Measurements from ENCODE around the gene PHACTR2.
"Not testable (repeated sequence)": the region's sequence is repeated elsewhere in the genome, so short reads cannot be mapped to it uniquely, and the experiment has no call there.

Gene PHACTR2

GRCh38 chr6:143718472-143718871, 40.7 kb downstream of the PHACTR2 start:
- Histone ChIP-seq H2AFZ (ENCODE audit: low read depth, low read length) (no peak overlapping the region), H3K27me3 (ENCODE audit: insufficient read depth, low read length) (no peaks in the 10 kb centered on the region), H3K4me1 (ENCODE audit: insufficient read depth, low read length) (no peaks in the 10 kb centered on the region), H3K36me3 (ENCODE audit: insufficient read depth, low read length) (no peaks in the 10 kb centered on the region), H3K4me3 (ENCODE audit: low read length) (no peak overlapping the region), H3K9me3 (ENCODE audit: low read length) (peaks cover 2% of the 10 kb centered on the region)

DNA sequence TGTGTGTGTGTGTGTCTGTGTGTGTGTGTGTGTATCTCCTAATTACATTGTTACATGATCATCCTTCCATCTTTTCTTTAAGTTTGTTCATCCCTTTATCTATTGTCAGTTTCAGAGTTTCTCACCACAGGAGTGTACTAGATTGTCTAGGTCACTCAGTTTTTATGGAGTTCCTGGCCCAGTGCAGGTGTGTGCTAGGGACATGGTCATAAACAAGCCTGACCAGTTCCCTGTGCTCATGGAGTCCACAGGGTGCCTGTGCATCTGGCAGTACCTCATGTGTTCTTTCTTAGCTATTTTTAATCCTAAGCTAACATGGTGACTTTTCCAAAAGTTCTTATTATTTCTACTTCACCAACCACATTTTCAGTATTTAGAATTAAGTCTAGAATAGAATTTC, 43.9 kb downstream of the PHACTR2 start:
- Histone ChIP-seq H3K27me3 (ENCODE audit: insufficient read depth, low read length) (no peaks in the 10 kb centered on the region), H2AFZ (ENCODE audit: low read depth, low read length) (no peak overlapping the region), H3K4me1 (ENCODE audit: insufficient read depth, low read length) (no peaks in the 10 kb centered on the region), H3K4me3 (ENCODE audit: low read length) (no peak overlapping the region), H3K36me3 (ENCODE audit: insufficient read depth, low read length) (no peaks in the 10 kb centered on the region), H3K9me3 (ENCODE audit: low read length) (peaks cover 6% of the 10 kb centered on the region)

DNA sequence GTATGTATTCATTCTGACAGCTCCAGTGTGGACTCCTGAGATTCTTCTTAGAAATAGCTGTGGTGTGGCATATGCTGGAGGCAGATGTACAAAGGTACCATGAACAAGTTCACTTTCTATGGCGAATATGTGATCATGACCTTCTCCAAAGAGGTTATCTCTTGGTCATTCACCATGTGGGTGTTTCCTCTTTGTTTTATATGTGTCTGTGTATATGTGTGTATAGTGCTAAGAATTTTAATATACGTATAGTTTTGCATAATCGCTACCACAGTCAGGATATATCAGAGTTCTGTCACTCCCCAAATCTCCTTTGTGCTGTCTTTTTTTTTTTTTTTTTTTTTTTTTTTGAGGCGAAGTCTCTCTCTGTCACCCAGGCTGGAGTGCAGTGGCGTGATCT, 47.1 kb downstream of the PHACTR2 start:
- Histone ChIP-seq H3K4me3 (ENCODE audit: low read length) (no peak overlapping the region), H3K36me3 (ENCODE audit: insufficient read depth, low read length) (no peaks in the 10 kb centered on the region), H3K27me3 (ENCODE audit: insufficient read depth, low read length) (no peaks in the 10 kb centered on the region), H2AFZ (ENCODE audit: low read depth, low read length) (no peak overlapping the region), H3K4me1 (ENCODE audit: insufficient read depth, low read length) (no peaks in the 10 kb centered on the region), H3K9me3 (ENCODE audit: low read length) (peaks cover 6% of the 10 kb centered on the region)

DNA sequence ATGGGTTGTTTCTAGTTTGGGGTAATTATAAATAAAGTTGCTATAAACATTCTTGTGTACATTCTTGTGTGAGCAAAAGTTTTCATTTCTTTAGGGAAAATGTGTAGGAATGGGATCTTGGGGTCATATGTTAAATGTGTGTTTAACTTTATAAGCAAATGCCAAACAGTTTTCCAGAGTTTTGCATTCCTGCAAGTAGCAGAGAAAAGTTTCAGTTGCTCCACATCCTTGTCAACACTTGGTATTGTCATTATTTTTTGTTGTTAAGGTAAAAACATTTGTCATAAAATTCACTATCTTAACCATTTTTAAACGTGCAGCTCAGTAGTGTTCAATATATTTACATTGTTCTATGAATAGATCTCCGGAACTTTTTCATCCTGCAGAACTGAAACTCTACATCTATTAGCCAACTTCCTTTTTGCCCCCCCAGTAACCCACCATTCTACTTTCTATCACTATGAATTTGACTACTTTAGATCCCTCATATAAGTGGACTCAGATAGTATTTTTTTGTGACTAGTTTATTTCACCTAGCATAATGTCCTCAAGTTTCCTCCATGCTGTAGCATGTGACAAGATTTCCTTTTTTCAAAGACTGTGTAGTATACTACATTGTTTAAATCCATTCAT, 48.4 kb downstream of the PHACTR2 start:
- H3K27me3 ChIP-seq (ENCODE audit: insufficient read depth, low read length) = no peaks in the 10 kb centered on the region
- no peaks in the 10 kb centered on the region for H3K36me3 ChIP-seq (ENCODE audit: insufficient read depth, low read length)
- no peaks in the 10 kb centered on the region for H3K4me1 ChIP-seq (ENCODE audit: insufficient read depth, low read length)
- H3K9me3 ChIP-seq (ENCODE audit: low read length) = peaks cover 6% of the 10 kb centered on the region
- H3K4me3 ChIP-seq (ENCODE audit: low read length) = no peak overlapping the region
- H2AFZ ChIP-seq (ENCODE audit: low read depth, low read length) = no peak overlapping the region

DNA sequence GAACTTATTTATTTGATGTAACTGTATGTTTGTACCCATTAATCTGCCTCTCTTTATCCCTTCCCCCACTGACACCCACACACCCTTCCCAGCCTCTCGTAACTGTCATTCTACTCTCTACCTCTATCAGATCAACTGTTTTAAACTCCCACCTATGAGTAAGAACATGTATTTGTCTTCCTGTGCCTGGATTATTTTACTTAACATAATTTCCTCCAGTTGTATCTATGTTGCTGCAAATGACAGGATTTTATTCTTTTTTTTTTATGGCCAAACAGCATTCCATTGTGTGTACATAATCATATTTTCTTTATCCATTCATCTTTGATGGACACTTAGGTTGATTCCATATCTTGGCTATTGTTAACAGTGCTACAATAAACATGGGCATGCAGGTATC, 49.3 kb downstream of the PHACTR2 start:
- Histone ChIP-seq H3K36me3 (ENCODE audit: insufficient read depth, low read length) (no peaks in the 10 kb centered on the region), H3K4me1 (ENCODE audit: insufficient read depth, low read length) (no peaks in the 10 kb centered on the region), H3K27me3 (ENCODE audit: insufficient read depth, low read length) (no peaks in the 10 kb centered on the region), H3K4me3 (ENCODE audit: low read length) (no peak overlapping the region), H3K9me3 (ENCODE audit: low read length) (peaks cover 6% of the 10 kb centered on the region), H2AFZ (ENCODE audit: low read depth, low read length) (no peak overlapping the region)

GRCh38 chr6:143731789-143732188, 54.0 kb downstream of the PHACTR2 start:
- Histone ChIP-seq H3K4me3 (ENCODE audit: low read length) (no peak overlapping the region), H3K9me3 (ENCODE audit: low read length) (no peaks in the 10 kb centered on the region), H3K27me3 (ENCODE audit: insufficient read depth, low read length) (no peaks in the 10 kb centered on the region), H2AFZ (ENCODE audit: low read depth, low read length) (no peak overlapping the region), H3K36me3 (ENCODE audit: insufficient read depth, low read length) (no peaks in the 10 kb centered on the region), H3K4me1 (ENCODE audit: insufficient read depth, low read length) (peaks cover 4% of the 10 kb centered on the region)

- Histone ChIP-seq H3K9me3 (ENCODE audit: low read length) (no peaks in the 10 kb centered on the region), H2AFZ (ENCODE audit: low read depth, low read length) (no peak overlapping the region), H3K27me3 (ENCODE audit: insufficient read depth, low read length) (no peaks in the 10 kb centered on the region), H3K4me3 (ENCODE audit: low read length) (no peak overlapping the region), H3K4me1 (ENCODE audit: insufficient read depth, low read length) (peaks cover 4% of the 10 kb centered on the region), H3K36me3 (ENCODE audit: insufficient read depth, low read length) (no peaks in the 10 kb centered on the region)
These were observed 54.8 kb downstream of the PHACTR2 start for GRCh38 chr6:143732536-143732935.

GRCh38 chr6:143733510-143733909, 55.7 kb downstream of the PHACTR2 start:
- no peak overlapping the region for H2AFZ ChIP-seq (ENCODE audit: low read depth, low read length)
- H3K27me3 ChIP-seq (ENCODE audit: insufficient read depth, low read length) = no peaks in the 10 kb centered on the region
- H3K9me3 ChIP-seq (ENCODE audit: low read length) = no peaks in the 10 kb centered on the region

GRCh38 chr6:143734641-143735063, 56.9 kb downstream of the PHACTR2 start:
- H3K27me3 ChIP-seq (ENCODE audit: insufficient read depth, low read length) = no peaks in the 10 kb centered on the region
- peaks cover 2% of the 10 kb centered on the region for H3K9me3 ChIP-seq (ENCODE audit: low read length)
- no peaks in the 10 kb centered on the region for H3K36me3 ChIP-seq (ENCODE audit: insufficient read depth, low read length)
- peaks cover 4% of the 10 kb centered on the region for H3K4me1 ChIP-seq (ENCODE audit: insufficient read depth, low read length)
- H2AFZ ChIP-seq (ENCODE audit: low read depth, low read length) = no peak overlapping the region
- H3K4me3 ChIP-seq (ENCODE audit: low read length) = no peak overlapping the region

More at GRCh38 chr6:143733510-143733909, 55.7 kb downstream of the PHACTR2 start:
- Histone ChIP-seq H3K4me3 (ENCODE audit: low read length) (no peak overlapping the region), H3K36me3 (ENCODE audit: insufficient read depth, low read length) (no peaks in the 10 kb centered on the region), H3K4me1 (ENCODE audit: insufficient read depth, low read length) (peaks cover 4% of the 10 kb centered on the region)

GRCh38 chr6:143738072-143738690, 60.4 kb downstream of the PHACTR2 start:
- H3K27me3 ChIP-seq (ENCODE audit: insufficient read depth, low read length); H3K36me3 ChIP-seq (ENCODE audit: insufficient read depth, low read length): not testable (repeated sequence)

DNA sequence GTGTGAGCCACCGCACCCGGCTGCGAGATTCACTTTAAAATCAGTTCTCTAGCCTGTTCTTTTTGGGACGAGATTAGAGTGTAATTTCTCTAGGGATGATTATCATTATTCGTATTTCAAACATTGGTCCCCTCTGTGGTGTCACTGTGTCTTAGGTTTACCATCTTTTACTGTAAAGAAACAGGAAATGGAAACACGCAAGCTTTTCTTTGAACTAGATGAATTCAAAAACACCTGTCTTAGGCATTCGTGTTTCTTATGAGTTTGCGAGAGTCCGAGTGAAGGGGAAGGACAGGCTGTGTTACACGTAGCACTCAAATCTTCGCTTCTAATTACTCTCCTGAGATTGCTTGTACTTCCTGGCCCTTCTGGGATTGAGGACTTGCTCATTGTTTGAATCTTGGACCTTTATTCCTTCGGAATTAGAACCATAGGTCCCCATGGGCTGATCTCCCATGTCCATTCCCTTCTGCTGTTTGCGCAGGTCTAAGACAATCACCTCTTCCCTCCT, 61.6 kb downstream of the PHACTR2 start:
- Histone ChIP-seq H3K36me3 (ENCODE audit: insufficient read depth, low read length) (no peaks in the 10 kb centered on the region), H3K4me1 (ENCODE audit: insufficient read depth, low read length) (peaks cover 1% of the 10 kb centered on the region), H3K4me3 (ENCODE audit: low read length) (no peak overlapping the region), H3K27me3 (ENCODE audit: insufficient read depth, low read length) (no peaks in the 10 kb centered on the region), H3K9me3 (ENCODE audit: low read length) (peaks cover 2% of the 10 kb centered on the region), H2AFZ (ENCODE audit: low read depth, low read length) (no peak overlapping the region)

More at GRCh38 chr6:143738072-143738690, 60.4 kb downstream of the PHACTR2 start:
- H3K9me3 ChIP-seq (ENCODE audit: low read length); H3K4me3 ChIP-seq (ENCODE audit: low read length); H3K4me1 ChIP-seq (ENCODE audit: insufficient read depth, low read length); H2AFZ ChIP-seq (ENCODE audit: low read depth, low read length): not testable (repeated sequence)

DNA sequence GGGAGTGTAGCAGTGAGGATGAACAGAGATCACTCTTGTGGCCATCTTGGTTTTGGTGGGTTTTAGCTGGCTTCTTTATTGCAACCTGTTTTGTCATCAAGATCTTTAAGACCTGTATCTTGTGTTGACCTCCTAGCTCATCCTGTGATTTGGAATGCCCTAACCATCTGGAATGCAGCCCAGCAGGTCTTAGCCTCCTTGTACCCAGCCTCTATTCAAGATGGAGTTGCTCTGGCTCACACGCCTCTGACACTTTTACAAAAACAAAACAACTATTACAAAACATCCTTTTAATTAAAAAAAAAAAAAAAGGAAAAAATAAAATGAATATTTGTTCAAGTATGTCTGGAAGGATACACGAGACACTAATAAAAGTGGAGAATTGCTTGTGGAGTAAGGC, 62.4 kb downstream of the PHACTR2 start:
- Histone ChIP-seq H2AFZ (ENCODE audit: low read depth, low read length) (no peak overlapping the region), H3K4me1 (ENCODE audit: insufficient read depth, low read length) (peaks cover 10% of the 10 kb centered on the region), H3K36me3 (ENCODE audit: insufficient read depth, low read length) (no peaks in the 10 kb centered on the region), H3K4me3 (ENCODE audit: low read length) (no peak overlapping the region), H3K27me3 (ENCODE audit: insufficient read depth, low read length) (no peaks in the 10 kb centered on the region), H3K9me3 (ENCODE audit: low read length) (peaks cover 2% of the 10 kb centered on the region)

GRCh38 chr6:143741480-143741879, 63.7 kb downstream of the PHACTR2 start:
- Histone ChIP-seq H3K27me3 (ENCODE audit: insufficient read depth, low read length) (no peaks in the 10 kb centered on the region), H2AFZ (ENCODE audit: low read depth, low read length) (no peak overlapping the region), H3K4me1 (ENCODE audit: insufficient read depth, low read length) (peaks cover 22% of the 10 kb centered on the region), H3K36me3 (ENCODE audit: insufficient read depth, low read length) (no peaks in the 10 kb centered on the region), H3K9me3 (ENCODE audit: low read length) (peaks cover 2% of the 10 kb centered on the region), H3K4me3 (ENCODE audit: low read length) (no peak overlapping the region)
